ENCODE measurements around the gene NEURL1B. TPM values are rescaled to one million over a fixed set of nuclear protein-coding genes. Genes with fewer than 3 reads are reported as not detected.

NEURL1B gene
- polyA plus RNA-seq, 6 donors from 2014 or later, result not detected

DNA sequence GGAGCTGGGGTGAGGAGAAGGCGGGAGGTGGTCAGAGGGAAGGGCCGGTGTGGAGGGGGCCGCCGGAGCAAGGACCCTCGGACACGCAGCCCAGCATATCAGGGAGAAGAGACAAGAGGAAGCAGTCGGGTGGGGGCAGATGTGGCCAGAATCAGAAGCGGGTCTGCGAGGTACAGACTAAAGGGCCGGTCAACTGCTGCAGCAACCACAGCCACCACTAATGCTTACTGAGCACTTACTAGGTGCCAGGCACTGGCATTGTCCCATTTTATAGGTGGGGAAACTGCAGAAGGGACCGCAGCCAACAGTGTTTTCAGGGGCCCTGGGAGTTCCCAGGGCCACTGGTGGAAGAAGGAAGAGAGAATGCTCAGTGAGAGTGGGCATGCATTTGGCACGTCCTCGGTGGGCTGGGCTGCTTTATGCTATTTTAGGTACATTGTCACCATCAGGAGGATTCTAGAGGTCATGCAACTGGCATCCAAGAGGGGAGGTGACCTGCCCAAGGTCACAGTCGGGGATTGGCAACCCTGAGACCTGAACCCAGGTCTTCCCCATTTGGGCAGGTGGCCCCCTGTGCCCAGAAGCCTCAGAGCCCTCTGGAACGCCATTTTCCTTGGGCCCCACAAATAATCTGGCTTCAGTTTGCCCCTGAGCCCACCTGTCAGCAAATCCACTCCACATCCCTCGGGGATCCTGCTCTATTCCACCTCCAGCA lies 76.6 kb downstream of the NEURL1B start:
- Mint-ChIP-seq H3K36me3 (no peaks in the 10 kb centered on the region), H3K27ac (peak overlapping the region in 3 of 6 donors; percentile 49 to 96 (median 62)), H3K9me3 (no peaks in the 10 kb centered on the region), H3K4me3 (no peak overlapping the region), H3K4me1 (peaks cover 7 to 13% (median 11%) of the 10 kb centered on the region in 3 donors), H3K27me3 (peaks cover 7 to 9% (median 8%) of the 10 kb centered on the region in 3 donors)
- no peak for DNase-seq
- ATAC-seq (ENCODE audit: low read depth in 2 of 2), result no peak

DNA sequence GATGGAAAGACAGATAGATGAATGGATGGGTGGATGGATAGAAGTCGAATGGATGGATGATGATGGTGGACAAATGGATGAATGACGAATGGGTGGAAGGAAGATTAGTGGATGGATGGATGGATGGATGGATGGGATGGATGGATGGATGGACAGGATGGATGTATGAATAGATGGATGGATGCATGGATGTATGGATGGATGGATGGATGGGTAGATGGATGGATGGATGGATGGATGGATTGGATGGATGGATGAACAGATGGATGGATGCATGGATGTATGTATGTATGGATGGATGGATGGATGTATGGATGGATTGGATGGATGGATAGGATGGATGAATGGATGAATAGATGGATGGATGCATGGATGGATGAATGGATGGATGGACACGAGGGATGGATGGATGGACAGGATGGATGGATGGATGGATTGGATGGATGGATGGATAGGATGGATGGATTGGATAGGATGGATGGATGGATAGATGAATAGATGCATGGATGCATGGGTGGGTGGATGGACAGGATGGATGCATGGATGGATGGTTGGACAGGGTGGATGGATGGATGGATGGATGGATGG lies 77.6 kb downstream of the NEURL1B start:
- H3K36me3 Mint-ChIP-seq, result no peaks in the 10 kb centered on the region
- H3K27ac Mint-ChIP-seq, result no peak overlapping the region
- no peak for DNase-seq
- H3K4me3 Mint-ChIP-seq, result no peak overlapping the region
- no peaks in the 10 kb centered on the region for H3K9me3 Mint-ChIP-seq
- peaks cover 6 to 11% (median 7%) of the 10 kb centered on the region in 3 donors for H3K4me1 Mint-ChIP-seq
- H3K27me3 Mint-ChIP-seq, result peaks cover 0 to 7% (median 0%) of the 10 kb centered on the region in 3 donors
- no peak for ATAC-seq (ENCODE audit: low read depth in 2 of 2)

DNA sequence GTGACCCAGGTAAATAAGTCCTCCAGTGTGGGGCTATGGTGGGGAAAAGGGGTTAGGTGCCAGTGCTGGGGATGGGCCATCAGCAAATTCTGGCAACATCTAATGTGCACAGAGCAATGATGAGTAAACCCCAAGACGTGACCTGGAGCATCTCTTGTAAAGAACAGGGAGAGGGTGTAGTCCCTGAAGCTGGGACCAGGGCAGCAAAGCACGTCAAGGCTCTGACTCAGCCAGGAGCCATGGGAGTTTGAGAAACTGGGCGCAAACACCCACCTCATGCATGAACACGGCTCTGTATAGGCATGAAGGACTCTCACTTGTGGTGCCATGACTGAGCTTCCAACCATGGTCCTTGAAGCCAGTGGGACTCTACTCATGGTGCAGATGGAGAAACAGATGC lies 78.1 kb downstream of the NEURL1B start:
- no peak for ATAC-seq (ENCODE audit: low read depth in 2 of 2)
- Mint-ChIP-seq H3K4me1 (peaks cover 6 to 8% (median 7%) of the 10 kb centered on the region in 3 donors), H3K4me3 (no peak overlapping the region)

DNA sequence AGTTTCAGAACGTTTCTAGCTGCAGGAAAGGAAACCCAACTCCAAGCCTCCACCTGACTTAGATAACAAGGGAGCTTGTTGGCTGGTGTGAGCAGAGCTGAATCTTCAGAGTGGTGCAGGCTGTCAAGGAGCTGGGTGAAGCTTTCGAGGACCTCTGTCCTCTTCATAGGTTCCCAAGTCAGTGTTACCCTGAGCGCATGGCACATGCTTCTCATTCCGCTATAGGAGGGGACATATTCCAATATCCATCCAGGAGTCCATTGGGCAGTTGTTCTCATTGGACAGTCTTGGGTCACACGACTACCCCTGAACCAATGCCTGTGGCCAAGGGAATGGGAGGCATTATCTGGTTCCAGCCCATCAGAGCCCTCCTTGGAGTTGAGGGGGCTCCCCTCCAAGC lies 79.6 kb downstream of the NEURL1B start:
- H3K27me3 Mint-ChIP-seq, result peaks cover 0 to 9% (median 0%) of the 10 kb centered on the region in 3 donors
- ATAC-seq (ENCODE audit: low read depth in 2 of 2), result no peak
- peak overlapping the region in 1 of 6 donors; percentile 15 for H3K27ac Mint-ChIP-seq

More for the DNA sequence above, 78.1 kb downstream of the NEURL1B start:
- Mint-ChIP-seq H3K36me3 (no peaks in the 10 kb centered on the region), H3K27me3 (peaks cover 0 to 9% (median 0%) of the 10 kb centered on the region in 3 donors), H3K27ac (no peak overlapping the region), H3K9me3 (no peaks in the 10 kb centered on the region)
- DNase-seq, result no peak

DNA sequence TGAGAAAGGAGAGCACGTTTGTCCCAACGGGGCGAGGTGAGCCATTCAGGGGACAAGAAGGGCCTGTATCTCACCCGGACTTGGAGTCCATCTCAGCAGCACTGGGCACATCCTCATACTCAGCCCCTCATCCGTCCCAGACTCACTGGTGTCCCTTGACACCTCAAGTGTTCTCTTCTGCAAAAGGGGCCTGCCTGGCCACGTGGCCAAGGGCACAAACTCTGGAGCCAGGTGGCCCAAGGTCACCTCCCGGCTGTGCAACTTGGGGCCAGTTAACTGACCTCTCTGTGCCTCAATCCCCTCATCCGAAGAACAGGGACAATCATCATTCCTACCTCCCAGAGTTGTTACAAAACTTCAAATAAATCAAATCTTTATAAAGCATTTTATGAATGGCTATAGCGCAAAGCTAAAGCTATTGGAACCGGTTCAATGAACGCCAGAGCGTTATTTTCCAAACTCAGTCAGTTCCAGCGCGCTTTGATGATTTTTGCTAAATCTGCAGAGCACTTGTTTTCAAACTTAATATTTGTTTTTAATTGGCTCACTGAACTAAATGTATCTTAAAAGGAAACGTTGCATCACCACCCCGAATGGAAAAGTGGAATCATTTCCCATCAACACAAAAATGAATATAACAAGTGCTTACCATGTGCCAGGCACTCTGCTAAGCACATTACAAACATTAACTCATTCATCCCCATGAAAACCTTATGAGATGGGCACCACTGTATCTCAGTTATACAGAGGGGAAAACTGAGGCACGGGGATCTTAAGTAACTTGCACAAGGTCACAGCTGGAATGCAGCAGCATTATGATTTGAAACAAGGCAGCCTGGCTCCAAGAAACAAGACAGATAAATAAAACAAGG lies 80.6 kb downstream of the NEURL1B start:
- DNase-seq (no peak), ATAC-seq (ENCODE audit: low read depth in 2 of 2) (no peak)
- Mint-ChIP-seq H3K4me3 (no peak overlapping the region), H3K9me3 (no peaks in the 10 kb centered on the region), H3K27ac (peak overlapping the region in 1 of 6 donors; percentile 4), H3K27me3 (peaks cover 0 to 8% (median 0%) of the 10 kb centered on the region in 3 donors), H3K36me3 (no peaks in the 10 kb centered on the region), H3K4me1 (peaks cover 5 to 6% (median 6%) of the 10 kb centered on the region in 3 donors)

More for the DNA sequence above, 79.6 kb downstream of the NEURL1B start:
- Mint-ChIP-seq H3K4me1 (peaks cover 6 to 7% (median 7%) of the 10 kb centered on the region in 3 donors), H3K36me3 (no peaks in the 10 kb centered on the region), H3K4me3 (no peak overlapping the region), H3K9me3 (no peaks in the 10 kb centered on the region)
- DNase-seq, result no peak

DNA sequence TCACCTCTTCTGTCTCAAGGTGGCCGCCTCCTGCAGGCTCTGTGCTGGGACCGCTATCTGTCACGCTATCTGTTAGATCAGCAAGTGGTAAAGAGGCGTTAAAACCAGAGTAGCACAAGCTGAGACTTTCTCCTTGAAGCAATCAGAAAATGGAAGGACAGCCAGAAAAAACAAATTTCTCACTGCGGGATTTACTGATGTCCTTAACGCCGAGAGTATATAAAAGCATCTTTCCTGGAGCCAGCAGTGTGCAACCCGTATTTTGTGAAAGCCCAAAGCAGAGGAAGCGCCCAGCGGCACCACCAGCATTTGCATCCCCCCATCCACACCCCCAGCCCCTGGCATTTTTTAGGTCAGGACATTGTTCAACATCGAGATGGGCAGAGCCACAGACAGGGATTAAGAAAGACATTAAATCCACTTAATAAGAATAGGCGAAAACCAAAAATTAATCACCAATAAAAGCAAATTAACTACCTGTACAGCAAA lies 81.3 kb downstream of the NEURL1B start:
- no peak overlapping the region for H3K27ac Mint-ChIP-seq
- ATAC-seq (ENCODE audit: low read depth in 2 of 2) (no peak), DNase-seq (no peak)
- H3K4me3 Mint-ChIP-seq, result peak overlapping the region in 1 of 8 donors; percentile 36
- H3K27me3 Mint-ChIP-seq, result peaks cover 0 to 4% (median 0%) of the 10 kb centered on the region in 3 donors
- H3K9me3 Mint-ChIP-seq, result no peaks in the 10 kb centered on the region
- no peaks in the 10 kb centered on the region for H3K36me3 Mint-ChIP-seq
- H3K4me1 Mint-ChIP-seq, result no peaks in the 10 kb centered on the region

DNA sequence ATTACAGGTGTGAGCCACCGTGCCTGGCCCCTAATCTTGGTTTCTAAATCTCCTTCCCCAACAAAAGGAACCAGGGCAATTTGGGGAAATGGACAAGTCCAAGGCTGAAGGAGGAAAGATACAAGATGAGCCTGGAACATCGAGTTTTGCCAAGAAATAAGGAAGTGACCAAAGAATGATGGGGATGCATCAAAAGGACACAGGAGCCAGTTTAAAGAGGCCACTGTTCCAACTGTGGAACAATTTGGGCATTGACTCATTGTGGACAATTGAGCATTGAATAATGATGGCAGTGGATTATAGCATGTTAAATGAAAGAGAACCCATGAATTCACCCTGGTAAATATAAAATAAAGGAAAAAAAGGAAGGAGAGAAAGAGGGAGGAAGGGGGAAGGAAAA lies 82.4 kb downstream of the NEURL1B start:
- Mint-ChIP-seq H3K27ac (no peak overlapping the region), H3K4me1 (no peaks in the 10 kb centered on the region), H3K4me3 (no peak overlapping the region), H3K27me3 (peaks cover 0 to 4% (median 0%) of the 10 kb centered on the region in 3 donors), H3K36me3 (no peaks in the 10 kb centered on the region), H3K9me3 (no peaks in the 10 kb centered on the region)
- DNase-seq, result no peak
- ATAC-seq (ENCODE audit: low read depth in 2 of 2), result no peak

DNA sequence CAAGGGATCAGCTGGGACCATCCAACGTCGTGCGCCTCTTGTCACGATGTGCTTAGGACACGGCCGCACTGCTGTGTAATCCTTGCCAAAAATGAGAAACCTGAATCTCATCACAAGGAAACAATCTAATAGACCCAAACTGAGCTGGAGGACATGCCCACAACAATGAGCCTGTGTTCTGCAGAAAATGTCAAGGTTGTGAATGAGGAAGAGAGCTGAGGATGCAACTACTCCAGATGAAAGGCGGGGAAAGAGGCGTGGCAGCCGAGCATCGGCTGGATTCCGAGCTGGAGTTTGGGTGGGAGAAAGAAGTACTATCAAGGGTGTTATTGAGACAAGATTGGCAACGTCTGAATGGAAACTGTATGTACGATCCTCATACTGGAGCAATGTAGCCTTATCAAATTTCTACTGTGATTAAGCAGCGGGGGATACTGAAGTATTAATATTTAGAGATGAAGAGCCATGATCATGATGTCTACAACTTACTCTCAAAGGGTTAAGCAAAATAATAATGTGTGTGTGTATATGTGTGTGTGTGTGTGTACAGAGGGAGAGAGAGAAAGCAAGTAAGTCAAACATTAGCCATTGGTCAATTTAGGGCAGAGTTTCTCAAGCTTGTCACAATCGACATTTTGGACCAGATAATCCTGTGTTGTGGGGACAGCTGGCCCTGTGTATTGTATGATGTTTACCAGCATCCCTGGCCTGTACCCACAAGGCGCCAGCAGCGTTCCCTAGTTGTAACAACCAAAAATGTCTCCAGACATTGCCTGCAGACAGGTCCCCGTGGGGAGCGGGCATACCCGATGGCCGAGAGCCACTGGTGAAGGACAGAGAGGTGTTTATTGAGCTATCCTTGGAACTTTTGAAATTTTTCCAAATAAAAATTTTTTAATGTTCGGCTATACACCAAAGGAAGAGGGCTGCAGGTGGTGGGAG lies 83.5 kb downstream of the NEURL1B start:
- ATAC-seq (ENCODE audit: low read depth in 2 of 2) (no peak), DNase-seq (no peak)
- Mint-ChIP-seq H3K27ac (peak overlapping the region in 1 of 6 donors; percentile 91), H3K27me3 (peaks cover 0 to 4% (median 0%) of the 10 kb centered on the region in 3 donors), H3K36me3 (no peaks in the 10 kb centered on the region), H3K4me3 (no peak overlapping the region), H3K9me3 (no peaks in the 10 kb centered on the region), H3K4me1 (no peaks in the 10 kb centered on the region)

DNA sequence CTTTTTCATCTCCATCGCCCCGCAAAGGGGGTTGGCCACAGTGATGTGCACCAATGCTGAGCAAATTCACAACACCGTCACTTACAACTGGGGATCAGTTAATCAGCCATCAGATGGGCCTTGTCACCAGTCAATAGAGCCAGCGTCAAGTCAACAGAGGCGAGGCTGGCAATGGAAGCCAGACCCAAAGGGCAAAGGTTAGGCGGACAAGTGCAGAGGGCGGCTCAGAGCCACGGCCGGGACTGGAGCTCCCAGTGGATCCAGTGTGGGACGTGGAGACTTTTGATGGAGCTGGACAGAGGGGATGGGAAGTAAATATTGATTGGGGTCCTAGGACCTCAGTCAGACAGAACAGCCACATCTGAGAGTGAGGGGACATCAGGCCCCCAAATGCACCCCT lies 84.2 kb downstream of the NEURL1B start:
- H3K4me1 Mint-ChIP-seq, result no peaks in the 10 kb centered on the region
- no peaks in the 10 kb centered on the region for H3K36me3 Mint-ChIP-seq
- no peaks in the 10 kb centered on the region for H3K9me3 Mint-ChIP-seq
- no peak overlapping the region for H3K4me3 Mint-ChIP-seq
- H3K27me3 Mint-ChIP-seq, result peaks cover 0 to 4% (median 0%) of the 10 kb centered on the region in 3 donors
- no peak for ATAC-seq (ENCODE audit: low read depth in 2 of 2)
- no peak for DNase-seq
- H3K27ac Mint-ChIP-seq, result peak overlapping the region in 1 of 6 donors; percentile 14

DNA sequence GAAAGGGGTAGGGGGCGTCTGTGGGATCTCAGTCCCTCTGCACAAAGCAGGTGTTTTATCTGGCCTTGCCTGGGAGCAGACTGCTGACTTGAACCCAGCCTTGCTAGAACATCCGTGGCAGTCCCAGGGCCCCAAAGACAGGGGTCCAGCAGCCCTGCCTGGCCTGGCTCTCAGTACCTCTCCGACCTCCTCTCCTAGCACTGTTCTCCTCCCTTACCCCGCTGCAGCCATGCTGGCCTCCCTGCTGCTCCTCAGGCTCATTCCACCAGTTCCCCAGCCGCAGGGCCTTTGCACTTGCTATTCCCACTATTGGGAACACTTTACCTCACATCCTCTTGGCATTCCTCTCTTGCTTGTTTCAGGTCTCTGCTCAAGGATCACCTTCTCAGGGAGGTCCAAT lies 84.7 kb downstream of the NEURL1B start:
- Mint-ChIP-seq H3K4me1 (no peaks in the 10 kb centered on the region), H3K36me3 (no peaks in the 10 kb centered on the region), H3K9me3 (no peaks in the 10 kb centered on the region), H3K4me3 (no peak overlapping the region), H3K27me3 (peaks cover 0 to 4% (median 0%) of the 10 kb centered on the region in 3 donors), H3K27ac (no peak overlapping the region)
- no peak for DNase-seq
- ATAC-seq (ENCODE audit: low read depth in 2 of 2), result no peak

DNA sequence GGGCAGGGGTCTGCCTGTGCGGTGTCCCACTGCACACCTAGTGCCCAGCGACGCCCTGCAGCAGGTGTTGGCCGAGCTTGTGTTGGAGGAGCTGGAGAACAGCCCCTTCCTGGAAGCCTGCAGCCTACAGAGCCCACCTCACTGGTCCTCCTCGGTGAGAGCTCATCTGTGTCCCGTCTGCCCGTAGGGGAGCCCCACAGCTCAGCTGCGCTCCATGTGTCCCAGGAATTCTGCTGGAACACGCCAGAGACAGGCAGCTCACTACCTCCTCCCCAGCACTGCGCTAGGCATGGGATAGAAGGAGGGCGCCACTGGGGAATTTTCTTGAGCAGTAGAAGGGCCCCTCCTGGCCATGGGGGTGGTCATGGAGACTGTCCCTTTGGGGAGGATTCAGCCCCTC lies 85.9 kb downstream of the NEURL1B start:
- DNase-seq (no peak), ATAC-seq (ENCODE audit: low read depth in 2 of 2) (no peak)
- Mint-ChIP-seq H3K36me3 (no peaks in the 10 kb centered on the region), H3K4me1 (peaks cover 0 to 4% (median 0%) of the 10 kb centered on the region in 3 donors), H3K4me3 (no peak overlapping the region), H3K27me3 (peaks cover 0 to 4% (median 0%) of the 10 kb centered on the region in 3 donors), H3K9me3 (no peaks in the 10 kb centered on the region), H3K27ac (peak overlapping the region in 3 of 6 donors; percentile 4 to 81 (median 63))

DNA sequence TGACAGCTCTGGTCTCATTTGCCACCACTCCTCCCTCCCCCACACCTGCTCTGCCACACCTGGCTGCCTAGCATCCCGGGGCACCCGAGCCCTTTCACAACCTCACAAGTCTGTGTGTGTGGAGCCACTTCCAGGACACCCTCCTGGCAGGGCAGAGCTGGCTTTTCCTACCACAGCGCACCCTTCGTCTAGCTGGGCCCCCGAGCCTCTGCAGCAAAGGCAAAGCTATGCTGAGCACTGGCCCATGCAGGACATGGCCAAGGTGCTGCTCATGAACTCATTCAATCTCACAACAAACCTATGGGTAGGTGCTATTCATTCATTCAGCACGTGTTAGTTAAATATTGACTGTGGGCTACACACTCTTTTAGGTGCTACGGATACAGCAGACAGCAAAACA lies 86.5 kb downstream of the NEURL1B start:
- Mint-ChIP-seq H3K36me3 (no peaks in the 10 kb centered on the region), H3K4me3 (peak overlapping the region in 1 of 8 donors; percentile 12), H3K9me3 (no peaks in the 10 kb centered on the region), H3K27ac (peak overlapping the region in 3 of 6 donors; percentile 16 to 76 (median 26)), H3K4me1 (peaks cover 0 to 4% (median 0%) of the 10 kb centered on the region in 3 donors), H3K27me3 (peaks cover 0 to 4% (median 0%) of the 10 kb centered on the region in 3 donors)
- ATAC-seq (ENCODE audit: low read depth in 2 of 2) (no peak), DNase-seq (no peak)
